ENCODE results near the gene LGI4.

The LGI4 gene

DNA sequence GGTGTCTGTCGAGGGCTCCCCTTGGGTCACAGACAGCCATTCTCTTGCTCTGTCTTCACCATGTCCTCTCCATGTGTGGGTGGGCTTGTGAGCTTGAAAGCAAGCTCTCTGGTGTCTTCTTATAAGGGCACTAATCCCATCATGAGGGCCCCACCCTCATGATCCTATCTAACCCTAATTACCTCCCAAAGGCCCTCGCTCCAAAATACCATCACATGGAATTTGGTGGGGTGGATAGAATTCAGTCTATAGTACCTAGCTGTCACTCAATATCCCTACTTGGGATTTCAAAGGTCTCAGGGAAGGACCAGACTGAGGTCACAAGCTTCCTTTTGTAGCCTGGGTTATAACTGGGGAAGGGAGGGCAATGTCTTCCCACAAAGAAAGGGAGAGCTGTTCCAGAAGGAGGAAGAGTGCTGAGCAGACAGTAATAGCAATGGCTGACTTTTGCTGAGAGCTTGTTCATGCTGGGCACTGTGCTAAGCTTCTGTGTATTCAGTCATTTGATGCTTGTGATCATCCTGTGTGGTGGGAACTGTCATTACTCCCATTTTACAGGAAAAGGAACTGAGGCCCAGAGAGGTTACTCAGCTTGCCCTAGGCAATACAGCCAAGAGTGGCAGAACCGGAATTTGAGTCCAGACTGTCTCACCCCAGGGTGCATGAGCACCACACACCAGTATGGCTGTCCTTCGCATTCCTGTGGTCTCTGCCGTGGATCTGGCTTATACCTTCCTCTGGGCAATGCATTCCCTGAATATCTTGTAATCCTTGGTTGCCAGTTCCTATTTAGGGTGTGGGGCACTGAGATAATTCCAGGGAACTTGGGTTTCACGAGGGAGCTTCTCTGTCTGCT is 27.8 kb upstream of the LGI4 start:
- Histone ChIP-seq H2AFZ (ENCODE audit: low read depth, low read length, severe bottlenecking) (no peak overlapping the region), H3K27ac (ENCODE audit: low read depth, low read length) (no peak overlapping the region), H3K79me2 (ENCODE audit: insufficient read depth, low read length) (0 out of 2 replicates have a peak, but pooled peaks cover 2% of the 10 kb centered on the region), H3K27me3 (ENCODE audit: low read length) (no peaks in the 10 kb centered on the region), H3K9ac (ENCODE audit: low read length) (no peak overlapping the region), H3K4me2 (ENCODE audit: low read depth, low read length, poor library complexity, severe bottlenecking) (no peak overlapping the region), H3K4me3 (ENCODE audit: insufficient read depth, low read length, poor library complexity, severe bottlenecking) (no peak overlapping the region), H3K9me2 (replicated peaks; ENCODE audit: insufficient read depth, low read length) (no peaks in the 10 kb centered on the region), H3K36me3 (ENCODE audit: low read length) (peaks cover 50% of the 10 kb centered on the region), H4K20me1 (ENCODE audit: low read depth, low read length) (no peaks in the 10 kb centered on the region), H3K9me3 (ENCODE audit: insufficient read depth, low read length) (peaks cover 6% of the 10 kb centered on the region; the same call in 1 of the 2 replicates), H3F3A (ENCODE audit: insufficient read depth) (no peaks in the 10 kb centered on the region)
- TF ChIP-seq EZH2phosphoT487 (conservative IDR thresholded peaks at IDR 0.05; ENCODE audit: low read length), result no peak
- TF ChIP-seq, protein P1, sequence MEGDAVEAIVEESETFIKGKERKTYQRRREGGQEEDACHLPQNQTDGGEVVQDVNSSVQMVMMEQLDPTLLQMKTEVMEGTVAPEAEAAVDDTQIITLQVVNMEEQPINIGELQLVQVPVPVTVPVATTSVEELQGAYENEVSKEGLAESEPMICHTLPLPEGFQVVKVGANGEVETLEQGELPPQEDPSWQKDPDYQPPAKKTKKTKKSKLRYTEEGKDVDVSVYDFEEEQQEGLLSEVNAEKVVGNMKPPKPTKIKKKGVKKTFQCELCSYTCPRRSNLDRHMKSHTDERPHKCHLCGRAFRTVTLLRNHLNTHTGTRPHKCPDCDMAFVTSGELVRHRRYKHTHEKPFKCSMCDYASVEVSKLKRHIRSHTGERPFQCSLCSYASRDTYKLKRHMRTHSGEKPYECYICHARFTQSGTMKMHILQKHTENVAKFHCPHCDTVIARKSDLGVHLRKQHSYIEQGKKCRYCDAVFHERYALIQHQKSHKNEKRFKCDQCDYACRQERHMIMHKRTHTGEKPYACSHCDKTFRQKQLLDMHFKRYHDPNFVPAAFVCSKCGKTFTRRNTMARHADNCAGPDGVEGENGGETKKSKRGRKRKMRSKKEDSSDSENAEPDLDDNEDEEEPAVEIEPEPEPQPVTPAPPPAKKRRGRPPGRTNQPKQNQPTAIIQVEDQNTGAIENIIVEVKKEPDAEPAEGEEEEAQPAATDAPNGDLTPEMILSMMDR (IDR thresholded peaks at IDR 0.05; ENCODE audit: insufficient read depth, low read length, poor library complexity, severe bottlenecking), result no peak

DNA sequence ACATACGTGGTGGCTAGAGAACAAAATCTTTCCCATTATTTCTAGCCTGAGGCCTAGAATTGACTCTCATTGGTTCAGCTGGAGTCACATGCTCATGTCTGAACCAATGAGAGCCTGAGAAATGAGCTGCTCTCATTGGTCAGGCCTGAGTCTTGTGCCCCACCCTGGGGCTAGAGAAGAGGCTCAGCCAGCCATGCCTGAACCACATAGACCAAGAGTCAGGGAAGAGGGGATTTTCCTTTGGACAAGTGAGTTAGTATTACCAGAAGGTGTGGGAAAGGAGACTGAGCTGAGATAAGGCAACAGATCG is 26.5 kb upstream of the LGI4 start:
- H3K9me3 ChIP-seq (ENCODE audit: insufficient read depth, low read length), result peaks cover 6% of the 10 kb centered on the region; the same call in 1 of the 2 replicates
- H3K9me2 ChIP-seq (replicated peaks; ENCODE audit: insufficient read depth, low read length), result no peaks in the 10 kb centered on the region
- TF ChIP-seq EZH2phosphoT487 (conservative IDR thresholded peaks at IDR 0.05; ENCODE audit: low read length), result no peak
- TF ChIP-seq, protein P1 (IDR thresholded peaks at IDR 0.05; ENCODE audit: insufficient read depth, low read length, poor library complexity, severe bottlenecking), result no peak
- peaks cover 11% of the 10 kb centered on the region for H3K79me2 ChIP-seq (ENCODE audit: insufficient read depth, low read length)
- H3K36me3 ChIP-seq (ENCODE audit: low read length), result peaks cover 54% of the 10 kb centered on the region
- H3K4me3 ChIP-seq (ENCODE audit: insufficient read depth, low read length, poor library complexity, severe bottlenecking), result no peak overlapping the region
- no peaks in the 10 kb centered on the region for H4K20me1 ChIP-seq (ENCODE audit: low read depth, low read length)
- H3K27ac ChIP-seq (ENCODE audit: low read depth, low read length), result no peak overlapping the region
- no peak overlapping the region for H3K9ac ChIP-seq (ENCODE audit: low read length)
- no peak overlapping the region for H2AFZ ChIP-seq (ENCODE audit: low read depth, low read length, severe bottlenecking)
- no peaks in the 10 kb centered on the region for H3K27me3 ChIP-seq (ENCODE audit: low read length)
- H3F3A ChIP-seq (ENCODE audit: insufficient read depth), result no peaks in the 10 kb centered on the region
- no peak overlapping the region for H3K4me2 ChIP-seq (ENCODE audit: low read depth, low read length, poor library complexity, severe bottlenecking)

DNA sequence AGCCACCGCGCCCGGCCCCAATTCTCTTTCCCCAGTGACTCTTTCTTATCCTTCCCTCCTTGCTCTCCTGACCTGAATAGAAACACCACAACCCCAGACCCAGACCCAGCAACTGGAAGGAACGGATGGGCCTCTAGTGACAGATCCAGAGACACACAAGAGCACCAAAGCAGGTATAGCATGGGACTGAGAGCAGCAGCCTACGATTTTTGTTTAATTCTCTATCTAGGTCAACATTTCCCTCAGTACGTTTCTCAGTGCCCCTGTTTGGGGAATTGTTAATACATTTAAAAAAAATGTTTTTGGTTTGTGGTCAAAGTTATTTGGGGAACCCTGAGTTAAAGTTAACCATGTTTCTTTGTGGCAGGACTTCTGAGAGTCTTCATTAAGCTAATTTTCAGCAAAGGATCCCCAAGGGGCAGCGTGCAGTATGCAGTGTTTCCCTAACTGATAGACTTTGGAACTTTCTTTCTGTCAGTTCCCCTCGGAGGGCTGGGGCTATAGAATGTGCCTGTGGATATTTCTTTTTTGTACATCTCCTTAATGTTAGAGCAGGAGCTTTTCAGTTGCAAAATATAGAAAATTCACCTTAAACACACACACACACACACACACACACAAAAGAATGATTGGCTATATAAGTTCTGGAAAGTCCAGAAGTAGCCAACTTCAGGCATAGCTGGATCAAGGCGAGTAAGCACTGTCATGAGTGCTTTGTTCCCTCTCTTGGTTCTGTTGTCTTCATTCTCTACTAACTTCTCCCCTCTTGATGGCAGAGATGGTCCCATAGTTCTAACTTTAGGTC is 26.0 kb upstream of the LGI4 start:
- TF ChIP-seq EZH2phosphoT487 (conservative IDR thresholded peaks at IDR 0.05; ENCODE audit: low read length), result no peak
- H2AFZ ChIP-seq (ENCODE audit: low read depth, low read length, severe bottlenecking), result no peak overlapping the region
- no peaks in the 10 kb centered on the region for H3K27me3 ChIP-seq (ENCODE audit: low read length)
- peaks cover 17% of the 10 kb centered on the region for H3K79me2 ChIP-seq (ENCODE audit: insufficient read depth, low read length)
- H3K27ac ChIP-seq (ENCODE audit: low read depth, low read length), result no peak overlapping the region
- no peak overlapping the region for H3K4me3 ChIP-seq (ENCODE audit: insufficient read depth, low read length, poor library complexity, severe bottlenecking)
- H4K20me1 ChIP-seq (ENCODE audit: low read depth, low read length), result no peaks in the 10 kb centered on the region
- no peaks in the 10 kb centered on the region for H3F3A ChIP-seq (ENCODE audit: insufficient read depth)
- peaks cover 48% of the 10 kb centered on the region for H3K36me3 ChIP-seq (ENCODE audit: low read length)
- no peaks in the 10 kb centered on the region for H3K9me2 ChIP-seq (replicated peaks; ENCODE audit: insufficient read depth, low read length)
- no peak overlapping the region for H3K9ac ChIP-seq (ENCODE audit: low read length)
- H3K9me3 ChIP-seq (ENCODE audit: insufficient read depth, low read length), result peaks cover 6% of the 10 kb centered on the region; the same call in 1 of the 2 replicates
- no peak overlapping the region for H3K4me2 ChIP-seq (ENCODE audit: low read depth, low read length, poor library complexity, severe bottlenecking)
